Measurements from ENCODE around the gene PLEKHF1.

- TF ChIP-seq TAF1 (IDR thresholded peaks at IDR 0.05; ENCODE audit: borderline replicate concordance, low read depth, low read length) (no peak), POLR2AphosphoS5 (IDR thresholded peaks at IDR 0.05; ENCODE audit: low read depth, low read length) (no peak), POLR2A (IDR thresholded peaks at IDR 0.05; ENCODE audit: low read depth, low read length) (no peak)
These were observed 17.1 kb downstream of the PLEKHF1 start for GRCh38 chr19:29682236-29682895.

Data from GM12892 (cell line).